ENCODE data around the gene SSUH2. TPM values are rescaled to one million over a fixed set of nuclear protein-coding genes. Genes with fewer than 3 reads are reported as not detected.

SSUH2 gene
- polyA plus RNA-seq, 3 donors, result not detected

DNA sequence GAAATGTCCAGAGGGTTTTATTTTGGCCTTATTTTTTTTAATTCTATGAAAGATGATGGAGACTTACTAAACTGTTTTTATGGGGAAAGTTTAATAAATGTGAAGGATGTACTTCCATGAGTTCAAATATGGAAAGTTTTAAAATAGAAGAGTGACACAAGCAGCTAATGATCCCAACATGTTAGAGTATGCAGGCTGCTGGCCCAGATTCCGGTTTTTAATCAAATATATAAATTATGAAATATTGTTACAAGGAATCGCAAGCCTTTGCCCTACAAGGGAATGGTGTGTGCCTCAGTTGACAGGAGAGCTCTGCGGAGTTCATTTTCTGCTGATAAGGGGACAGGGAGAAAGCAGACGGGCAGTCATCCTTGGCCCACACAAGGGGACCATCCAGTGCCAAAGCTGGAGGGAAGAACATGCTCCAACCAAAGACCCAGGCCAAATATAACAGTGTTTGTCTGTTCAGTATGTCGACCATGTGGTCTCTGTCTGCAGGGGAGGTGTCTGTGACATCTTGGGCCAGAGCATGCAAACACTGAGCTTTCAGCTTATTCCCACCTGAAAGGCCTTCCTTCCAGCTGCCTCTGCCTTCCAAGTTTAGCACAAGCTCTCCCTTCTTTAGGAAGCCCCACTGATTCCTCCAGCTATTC is 69.8 kb downstream of the SSUH2 start:
- 95% methylated on average over 4 of the region's 5 CpGs for WGBS (ENCODE audit: insufficient coverage)
- H3K79me2 ChIP-seq (ENCODE audit: insufficient read depth, low read length), result no peaks in the 10 kb centered on the region
- no peak overlapping the region for H3K9ac ChIP-seq (ENCODE audit: insufficient read depth, low read length, poor library complexity, severe bottlenecking)
- H3K27ac Mint-ChIP-seq, result no peak overlapping the region
- no peaks in the 10 kb centered on the region for H3K36me3 ChIP-seq (replicated peaks in 1 of 2; ENCODE audit: control insufficient read depth in 1 of 2, insufficient read depth in 2 of 2, low read length in 2 of 2)
- intact Hi-C loops (cut with micrococcal nuclease), result no loop called here
- H3K9me3 Mint-ChIP-seq, result peaks cover 0 to 5% (median 0%) of the 10 kb centered on the region in 7 donors
- no peaks in the 10 kb centered on the region for H3K4me1 ChIP-seq (ENCODE audit: control insufficient read depth in 1 of 2, insufficient read depth in 2 of 2, low read length in 2 of 2)
- no peak overlapping the region for H3K4me3 Mint-ChIP-seq
- H3K27me3 ChIP-seq (ENCODE audit: control insufficient read depth in 2 of 2, insufficient read depth in 2 of 2, low read length in 2 of 2), result no peaks in the 10 kb centered on the region
- no peak for DNase-seq
- TF ChIP-seq, protein P1, sequence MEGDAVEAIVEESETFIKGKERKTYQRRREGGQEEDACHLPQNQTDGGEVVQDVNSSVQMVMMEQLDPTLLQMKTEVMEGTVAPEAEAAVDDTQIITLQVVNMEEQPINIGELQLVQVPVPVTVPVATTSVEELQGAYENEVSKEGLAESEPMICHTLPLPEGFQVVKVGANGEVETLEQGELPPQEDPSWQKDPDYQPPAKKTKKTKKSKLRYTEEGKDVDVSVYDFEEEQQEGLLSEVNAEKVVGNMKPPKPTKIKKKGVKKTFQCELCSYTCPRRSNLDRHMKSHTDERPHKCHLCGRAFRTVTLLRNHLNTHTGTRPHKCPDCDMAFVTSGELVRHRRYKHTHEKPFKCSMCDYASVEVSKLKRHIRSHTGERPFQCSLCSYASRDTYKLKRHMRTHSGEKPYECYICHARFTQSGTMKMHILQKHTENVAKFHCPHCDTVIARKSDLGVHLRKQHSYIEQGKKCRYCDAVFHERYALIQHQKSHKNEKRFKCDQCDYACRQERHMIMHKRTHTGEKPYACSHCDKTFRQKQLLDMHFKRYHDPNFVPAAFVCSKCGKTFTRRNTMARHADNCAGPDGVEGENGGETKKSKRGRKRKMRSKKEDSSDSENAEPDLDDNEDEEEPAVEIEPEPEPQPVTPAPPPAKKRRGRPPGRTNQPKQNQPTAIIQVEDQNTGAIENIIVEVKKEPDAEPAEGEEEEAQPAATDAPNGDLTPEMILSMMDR (IDR thresholded peaks at IDR 0.05), result no peak
- no peaks in the 10 kb centered on the region for H3K9me3 ChIP-seq (replicated peaks in 1 of 2; ENCODE audit: control insufficient read depth in 1 of 2, insufficient read depth in 1 of 2, low read length in 2 of 2)
- H4K20me1 ChIP-seq (ENCODE audit: insufficient read depth, low read length), result no peaks in the 10 kb centered on the region
- peaks cover 4% of the 10 kb centered on the region for H3K4me1 Mint-ChIP-seq
- H3K27ac ChIP-seq (ENCODE audit: low read depth in 1 of 2, low read length in 2 of 2), result no peak overlapping the region
- no peaks in the 10 kb centered on the region for H3K36me3 Mint-ChIP-seq
- no peak overlapping the region for H3K4me3 ChIP-seq (replicated peaks in 1 of 3; ENCODE audit: low read depth in 2 of 3, low read length in 3 of 3)
- H3K27me3 Mint-ChIP-seq (ENCODE audit: low read depth in 3 of 3), result peaks cover 0 to 2% (median 0%) of the 10 kb centered on the region in 3 donors
- no peak overlapping the region for H3K4me2 ChIP-seq (replicated peaks; ENCODE audit: extremely low read depth, low read length, poor library complexity, severe bottlenecking)
- H2AFZ ChIP-seq (ENCODE audit: insufficient read depth, low read depth, low read length, poor library complexity, severe bottlenecking), result no peak overlapping the region

DNA sequence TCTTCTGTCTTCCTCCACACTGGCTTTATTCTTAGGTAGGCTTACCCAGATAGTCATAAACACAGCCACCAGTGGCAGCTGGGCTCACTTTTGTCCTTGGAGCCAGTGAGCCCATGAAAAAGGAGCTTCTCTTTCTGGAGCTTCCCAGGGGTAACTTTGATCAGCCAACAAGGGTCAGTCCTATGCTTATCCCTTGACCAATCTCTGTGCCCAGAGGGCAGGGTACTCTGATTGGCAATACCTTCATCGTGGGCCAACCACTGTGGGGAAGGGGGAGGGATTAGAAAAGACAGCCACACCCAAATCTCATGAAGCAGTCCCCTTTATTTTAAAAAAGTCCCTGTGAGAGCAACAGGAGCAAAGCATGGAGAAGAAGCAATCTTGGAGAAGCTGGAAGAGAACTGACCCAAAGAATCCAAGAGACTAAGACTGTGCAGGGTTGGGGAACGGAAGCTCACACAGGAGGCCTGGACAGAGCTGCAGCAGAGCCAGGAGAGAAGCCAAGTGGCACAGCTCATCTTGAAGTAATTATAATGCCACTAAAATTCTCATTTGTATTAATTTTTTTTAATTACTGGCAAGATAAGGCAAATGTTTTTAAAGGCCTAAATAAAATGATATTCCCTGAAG is 70.4 kb downstream of the SSUH2 start:
- TF ChIP-seq, protein P1 (IDR thresholded peaks at IDR 0.05), result no peak
- Mint-ChIP-seq H3K4me3 (no peak overlapping the region), H3K27me3 (ENCODE audit: low read depth in 3 of 3) (peaks cover 0 to 2% (median 0%) of the 10 kb centered on the region in 3 donors)

More for the DNA sequence above, 70.4 kb downstream of the SSUH2 start:
- H3K27ac Mint-ChIP-seq, result no peak overlapping the region
- peaks cover 0 to 7% (median 0%) of the 10 kb centered on the region in 7 donors for H3K9me3 Mint-ChIP-seq
- no peaks in the 10 kb centered on the region for H3K27me3 ChIP-seq (ENCODE audit: control insufficient read depth in 2 of 2, insufficient read depth in 2 of 2, low read length in 2 of 2)
- H3K9ac ChIP-seq (ENCODE audit: insufficient read depth, low read length, poor library complexity, severe bottlenecking), result no peak overlapping the region
- no peak for DNase-seq
- no peaks in the 10 kb centered on the region for H3K79me2 ChIP-seq (ENCODE audit: insufficient read depth, low read length)
- no peaks in the 10 kb centered on the region for H4K20me1 ChIP-seq (ENCODE audit: insufficient read depth, low read length)
- no peaks in the 10 kb centered on the region for H3K36me3 ChIP-seq (replicated peaks in 1 of 2; ENCODE audit: control insufficient read depth in 1 of 2, insufficient read depth in 2 of 2, low read length in 2 of 2)
- intact Hi-C loops (cut with micrococcal nuclease), result no loop called here
- H3K27ac ChIP-seq (ENCODE audit: low read depth in 1 of 2, low read length in 2 of 2), result no peak overlapping the region
- WGBS (ENCODE audit: insufficient coverage), result 100% methylated on average over 1 of the region's 2 CpGs
- H3K4me1 Mint-ChIP-seq, result peaks cover 4% of the 10 kb centered on the region
- H3K9me3 ChIP-seq (replicated peaks in 1 of 2; ENCODE audit: control insufficient read depth in 1 of 2, insufficient read depth in 1 of 2, low read length in 2 of 2), result no peaks in the 10 kb centered on the region
- no peaks in the 10 kb centered on the region for H3K36me3 Mint-ChIP-seq
- no peak overlapping the region for H3K4me2 ChIP-seq (replicated peaks; ENCODE audit: extremely low read depth, low read length, poor library complexity, severe bottlenecking)
- H3K4me1 ChIP-seq (ENCODE audit: control insufficient read depth in 1 of 2, insufficient read depth in 2 of 2, low read length in 2 of 2), result no peaks in the 10 kb centered on the region
- H3K4me3 ChIP-seq (replicated peaks in 1 of 3; ENCODE audit: low read depth in 2 of 3, low read length in 3 of 3), result no peak overlapping the region
- no peak overlapping the region for H2AFZ ChIP-seq (ENCODE audit: insufficient read depth, low read depth, low read length, poor library complexity, severe bottlenecking)
